Activated CD8-positive, alpha-beta memory T cell treated with anti-CD3 and anti-CD28 coated beads, Interleukin-2, amount 10 ng/mL, durations not matched to agents 7 days and 5 days (primary cell): Measurements from ENCODE around the gene KCTD7. TPM values are rescaled to one million over a fixed set of nuclear protein-coding genes. Genes with fewer than 3 reads are reported as not detected.
"Not testable (repeated sequence)": the region's sequence is repeated elsewhere in the genome, so short reads cannot be mapped to it uniquely, and the experiment has no call there.

Source experiments
- ATAC-seq: fragments of 150-1000 bp; cut with Tn5 transposase; one replicate; pipeline ENCODE4 v1.10.0; 2021; ENCODE audit warnings: moderate library complexity
- CTCF ChIA-PET: fragments of 350-600 bp; sonication (Branson Sonifier 250); formaldehyde crosslinking; loops from one replicate; lab custom pipeline; 2021; ENCODE audit warnings: antibody characterized with exemption; lab: Charles Lee
- DNase-seq: peaks from one replicate; pipeline ENCODE4 v3.0.0-alpha.2; 2020
- H3K27ac Mint-ChIP-seq: one replicate; pipeline ENCODE4 v1.8.0; 2021; ENCODE audit warnings: mild to moderate bottlenecking, mixed read lengths
- H3K27me3 Mint-ChIP-seq: one replicate; pipeline ENCODE4 v1.8.0; 2021; ENCODE audit warnings: mixed read lengths
- H3K36me3 Mint-ChIP-seq: one replicate; pipeline ENCODE4 v1.8.0; 2021; ENCODE audit warnings: mild to moderate bottlenecking, mixed read lengths
- H3K4me1 Mint-ChIP-seq: one replicate; pipeline ENCODE4 v1.8.0; 2021; ENCODE audit warnings: mixed read lengths
- H3K4me3 Mint-ChIP-seq: one replicate; pipeline ENCODE4 v1.8.0; 2021; ENCODE audit warnings: mild to moderate bottlenecking, moderate library complexity, mixed read lengths
- H3K9me3 Mint-ChIP-seq: one replicate; pipeline ENCODE4 v1.8.0; 2022; ENCODE audit warnings: low read depth, mixed read lengths
- total RNA-seq, 2 experiments: library from RNA; stranded (reverse); gene quantifications; one replicate each; pipeline ENCODE4 v1.2.3, GENCODE V29; 2021

The KCTD7 gene
- total RNA-seq, 2 experiments from 2014 or later: 27.8 to 41.9 TPM

DNA sequence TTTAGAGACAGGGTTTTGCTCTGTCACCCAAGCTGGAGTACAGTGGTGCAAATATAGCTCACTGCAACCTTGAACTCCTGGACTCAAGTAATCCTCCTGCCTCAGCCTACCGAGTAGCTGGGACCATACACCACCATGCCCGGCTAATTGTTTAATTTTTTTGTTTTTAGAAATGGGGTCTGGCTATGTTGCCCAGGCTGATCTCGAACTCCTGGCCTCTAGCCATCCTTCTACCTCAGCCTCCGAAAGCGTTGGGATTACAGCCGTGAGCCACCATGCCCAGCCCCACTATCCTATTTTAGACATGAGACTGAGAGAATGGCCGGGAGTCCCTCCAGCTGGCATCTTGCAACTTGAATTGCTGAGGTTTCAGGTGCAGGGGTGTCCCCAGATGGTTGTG lies 39.4 kb downstream of the KCTD7 start:
- no peaks in the 10 kb centered on the region for H3K36me3 Mint-ChIP-seq
- ATAC-seq (no peak), DNase-seq (no peak)
- CTCF ChIA-PET: no interaction called here
- H3K27me3 Mint-ChIP-seq: no peaks in the 10 kb centered on the region
- H3K4me1 Mint-ChIP-seq: peaks cover 7% of the 10 kb centered on the region
- H3K4me3 Mint-ChIP-seq: no peak overlapping the region
- peak overlapping the region; percentile 47 for H3K27ac Mint-ChIP-seq
- no peaks in the 10 kb centered on the region for H3K9me3 Mint-ChIP-seq

DNA sequence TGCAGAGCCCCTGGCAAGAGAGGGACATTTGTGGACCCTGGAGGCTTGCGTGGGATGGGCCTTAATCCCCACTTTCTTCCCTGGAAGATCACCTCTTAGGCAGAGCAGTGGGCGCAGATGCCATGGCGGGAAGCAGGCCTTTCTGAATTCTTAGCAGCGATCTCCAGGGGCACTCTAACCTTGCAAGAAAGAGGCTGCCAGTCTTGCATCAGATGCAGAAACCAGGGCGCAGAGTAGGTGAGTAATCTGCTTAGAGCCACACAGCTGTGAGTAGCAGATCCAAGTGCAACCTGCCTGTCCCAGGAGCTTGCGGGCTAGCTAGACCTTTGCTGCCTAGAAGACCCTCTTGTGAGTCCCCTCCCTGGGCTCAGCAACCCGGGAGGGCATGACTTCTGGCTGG lies 40.0 kb downstream of the KCTD7 start:
- peak overlapping the region; percentile 47 for H3K27ac Mint-ChIP-seq
- peaks cover 9% of the 10 kb centered on the region for H3K4me1 Mint-ChIP-seq
- CTCF ChIA-PET: no interaction called here
- DNase-seq: no peak
- no peaks in the 10 kb centered on the region for H3K36me3 Mint-ChIP-seq
- H3K4me3 Mint-ChIP-seq: no peak overlapping the region
- H3K9me3 Mint-ChIP-seq: no peaks in the 10 kb centered on the region
- ATAC-seq: no peak
- no peaks in the 10 kb centered on the region for H3K27me3 Mint-ChIP-seq

DNA sequence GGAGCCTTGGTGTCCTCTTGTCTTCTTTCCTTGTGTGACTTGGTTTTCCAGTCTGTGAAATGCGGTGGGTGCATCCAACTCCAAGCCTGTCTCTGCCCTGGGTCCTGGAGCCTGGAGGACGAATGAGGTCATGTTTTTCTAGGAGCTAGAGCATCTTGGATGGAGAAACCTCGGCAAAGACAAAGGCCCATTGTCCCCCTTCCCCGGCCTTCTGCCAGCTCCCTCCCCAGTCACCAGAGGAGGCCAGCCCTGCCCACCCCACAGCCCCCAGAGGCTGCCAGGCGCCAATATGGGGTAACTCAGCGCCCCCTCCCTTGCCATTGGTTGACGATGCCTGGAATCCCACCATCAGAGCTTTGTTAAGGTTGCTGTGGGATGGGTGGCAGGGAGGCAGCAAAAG lies 40.4 kb downstream of the KCTD7 start:
- Mint-ChIP-seq H3K27ac (no peak overlapping the region), H3K4me1 (peaks cover 13% of the 10 kb centered on the region)

DNA sequence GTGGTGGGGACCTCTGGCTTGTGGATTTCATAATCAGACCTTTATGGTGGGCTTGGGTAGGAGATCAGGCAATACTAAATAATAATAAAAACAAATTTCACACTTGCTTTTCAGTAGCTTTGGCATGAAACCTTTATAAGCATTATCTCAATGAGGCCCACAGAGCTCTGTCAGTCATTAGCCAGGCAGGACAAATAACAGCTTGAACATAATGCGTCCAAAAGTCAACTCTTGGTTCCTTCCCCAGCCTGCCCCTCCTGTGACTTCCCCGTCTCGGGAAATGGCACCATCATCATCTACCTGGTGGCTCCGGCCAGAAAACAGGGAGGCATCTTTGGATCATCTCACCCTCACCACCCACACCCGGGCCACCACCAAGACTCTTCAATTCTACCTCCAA lies 40.8 kb downstream of the KCTD7 start:
- DNase-seq (no peak), ATAC-seq (no peak)
- Mint-ChIP-seq H3K27ac (no peak overlapping the region), H3K4me3 (no peak overlapping the region), H3K27me3 (no peaks in the 10 kb centered on the region), H3K36me3 (no peaks in the 10 kb centered on the region), H3K4me1 (peaks cover 13% of the 10 kb centered on the region), H3K9me3 (no peaks in the 10 kb centered on the region)
- CTCF ChIA-PET: no interaction called here

More for the DNA sequence above, 40.4 kb downstream of the KCTD7 start:
- H3K4me3 Mint-ChIP-seq: no peak overlapping the region
- CTCF ChIA-PET: no interaction called here
- no peak for DNase-seq
- no peaks in the 10 kb centered on the region for H3K36me3 Mint-ChIP-seq
- no peaks in the 10 kb centered on the region for H3K9me3 Mint-ChIP-seq
- ATAC-seq: no peak
- H3K27me3 Mint-ChIP-seq: no peaks in the 10 kb centered on the region

DNA sequence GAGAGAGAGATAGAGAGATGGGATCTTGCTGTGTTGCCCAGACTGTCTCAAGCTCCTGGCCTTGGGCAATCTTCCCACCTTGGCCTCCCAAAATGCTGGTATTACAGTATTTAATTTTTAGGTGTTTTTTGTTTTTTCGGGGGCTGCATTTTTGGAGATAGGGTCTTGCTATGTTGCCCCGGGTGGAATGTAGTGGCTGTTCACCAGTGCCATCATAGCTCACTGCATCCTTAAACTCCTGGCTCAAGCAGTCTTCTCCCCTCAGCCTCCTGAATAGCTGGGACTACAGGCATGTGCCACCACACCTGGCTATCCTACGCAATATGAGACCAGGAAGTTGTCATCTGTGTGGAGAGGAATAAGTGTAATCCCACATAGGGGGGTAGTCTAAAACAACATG lies 42.4 kb downstream of the KCTD7 start:
- DNase-seq: no peak

DNA sequence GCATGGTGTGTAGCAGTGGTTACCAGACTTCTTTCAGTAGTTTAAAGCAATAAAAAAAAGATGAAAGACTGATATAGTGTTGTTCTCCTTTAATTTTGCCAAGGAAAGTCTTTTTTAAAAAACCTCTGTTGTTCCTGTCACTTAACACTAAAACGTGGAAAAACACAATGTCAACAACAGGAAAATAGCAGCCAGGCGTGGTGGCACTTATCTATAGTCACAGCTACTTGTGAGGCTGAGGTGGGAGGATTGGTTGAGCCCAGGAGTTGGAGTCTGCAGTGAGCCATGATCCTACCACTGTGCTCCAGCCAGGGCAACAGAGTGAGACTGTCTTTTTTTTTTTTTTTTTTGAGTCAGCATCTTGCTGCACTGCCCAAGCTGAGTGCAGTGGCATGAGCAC lies 42.8 kb downstream of the KCTD7 start:
- H3K36me3 Mint-ChIP-seq, H3K27ac Mint-ChIP-seq, H3K4me3 Mint-ChIP-seq, DNase-seq, H3K27me3 Mint-ChIP-seq, H3K9me3 Mint-ChIP-seq, ATAC-seq: not testable (repeated sequence)
- CTCF ChIA-PET: interaction anchor here (1.6 kb wide), 1 partner anchor 115 kb away, joined by 5 read pairs; no protein-coding TSS in a partner anchor
- peaks cover 13% of the 10 kb centered on the region for H3K4me1 Mint-ChIP-seq

More for the DNA sequence above, 42.4 kb downstream of the KCTD7 start:
- Mint-ChIP-seq H3K27me3 (no peaks in the 10 kb centered on the region), H3K4me1 (peaks cover 13% of the 10 kb centered on the region), H3K36me3 (no peaks in the 10 kb centered on the region), H3K9me3 (no peaks in the 10 kb centered on the region), H3K4me3 (no peak overlapping the region), H3K27ac (no peak overlapping the region)
- no peak for ATAC-seq
- CTCF ChIA-PET: interaction anchor here (1.6 kb wide), 1 partner anchor 115 kb away, joined by 5 read pairs; no protein-coding TSS in a partner anchor

DNA sequence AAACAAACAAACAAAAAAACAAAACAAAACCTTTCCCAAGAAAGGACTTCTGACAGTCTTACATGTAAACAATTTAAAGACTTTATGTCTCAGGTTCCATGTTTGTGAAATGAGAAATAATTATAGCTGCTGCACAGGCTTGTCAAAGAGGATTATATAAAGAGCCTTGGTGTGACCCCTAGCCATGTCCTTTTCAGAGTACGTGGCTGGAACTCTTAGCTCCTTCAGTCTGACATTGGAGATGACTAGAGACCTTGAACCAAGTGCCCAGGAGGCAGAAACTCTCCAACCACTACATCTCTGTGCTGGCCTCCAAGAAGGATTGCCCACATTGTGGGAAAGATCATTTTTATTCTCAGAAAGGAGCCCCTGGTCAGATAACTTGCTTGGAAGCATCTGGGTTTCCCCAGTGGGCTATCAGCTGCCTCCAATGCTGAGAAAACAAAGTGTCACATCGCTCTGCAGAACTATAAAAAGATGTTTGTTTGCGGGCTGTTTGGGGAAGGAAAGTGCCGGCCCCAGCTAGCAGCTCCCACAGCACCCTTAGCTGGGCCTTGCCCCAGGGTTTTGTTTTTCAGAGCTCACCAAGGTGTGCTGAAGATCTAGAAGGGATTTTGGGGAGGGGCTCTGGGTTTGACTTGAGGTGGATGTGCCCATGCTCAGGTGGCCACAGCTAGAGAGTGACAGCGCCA lies 43.9 kb downstream of the KCTD7 start:
- peaks cover 13% of the 10 kb centered on the region for H3K4me1 Mint-ChIP-seq
- ATAC-seq: peak; percentile 61
- not testable (repeated sequence) for DNase-seq, H3K4me3 Mint-ChIP-seq, H3K9me3 Mint-ChIP-seq, H3K27ac Mint-ChIP-seq, H3K36me3 Mint-ChIP-seq, H3K27me3 Mint-ChIP-seq
- CTCF ChIA-PET: interaction anchor here (0.6 kb wide), 1 partner anchor 600 kb away, joined by 3 read pairs; no protein-coding TSS in a partner anchor

DNA sequence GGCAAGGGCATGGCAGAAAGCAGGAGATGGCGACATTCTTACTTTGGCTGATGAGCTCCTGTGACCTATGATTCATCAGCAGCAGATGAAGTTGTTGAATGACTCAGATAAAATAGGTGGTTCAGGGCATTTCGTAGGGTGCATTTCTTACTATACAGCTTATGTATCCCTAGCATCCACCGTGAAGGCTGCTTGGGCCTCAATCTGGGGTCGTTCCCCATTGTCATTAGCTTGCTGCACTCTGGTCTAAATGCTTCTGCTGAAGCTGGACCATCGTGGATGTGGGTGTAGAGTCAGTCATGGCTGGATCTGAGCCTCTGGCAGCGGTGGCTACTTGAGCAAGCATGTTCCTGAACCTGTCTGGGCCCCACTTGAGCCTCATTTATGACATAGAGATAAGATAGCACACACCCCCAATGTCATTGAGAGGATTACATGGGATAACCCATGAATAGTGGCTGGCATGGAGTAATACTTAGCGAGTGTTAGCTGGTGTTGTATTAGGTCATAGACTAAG lies 44.5 kb downstream of the KCTD7 start:
- DNase-seq: peak; percentile 44
- H3K27me3 Mint-ChIP-seq, H3K9me3 Mint-ChIP-seq, H3K4me3 Mint-ChIP-seq, H3K36me3 Mint-ChIP-seq: not testable (repeated sequence)
- CTCF ChIA-PET: interaction anchor here (0.6 kb wide), 1 partner anchor 601 kb away, joined by 3 read pairs; no protein-coding TSS in a partner anchor
- peak; percentile 88 for ATAC-seq
- peak overlapping the region; percentile 82 for H3K27ac Mint-ChIP-seq
- peaks cover 15% of the 10 kb centered on the region for H3K4me1 Mint-ChIP-seq

DNA sequence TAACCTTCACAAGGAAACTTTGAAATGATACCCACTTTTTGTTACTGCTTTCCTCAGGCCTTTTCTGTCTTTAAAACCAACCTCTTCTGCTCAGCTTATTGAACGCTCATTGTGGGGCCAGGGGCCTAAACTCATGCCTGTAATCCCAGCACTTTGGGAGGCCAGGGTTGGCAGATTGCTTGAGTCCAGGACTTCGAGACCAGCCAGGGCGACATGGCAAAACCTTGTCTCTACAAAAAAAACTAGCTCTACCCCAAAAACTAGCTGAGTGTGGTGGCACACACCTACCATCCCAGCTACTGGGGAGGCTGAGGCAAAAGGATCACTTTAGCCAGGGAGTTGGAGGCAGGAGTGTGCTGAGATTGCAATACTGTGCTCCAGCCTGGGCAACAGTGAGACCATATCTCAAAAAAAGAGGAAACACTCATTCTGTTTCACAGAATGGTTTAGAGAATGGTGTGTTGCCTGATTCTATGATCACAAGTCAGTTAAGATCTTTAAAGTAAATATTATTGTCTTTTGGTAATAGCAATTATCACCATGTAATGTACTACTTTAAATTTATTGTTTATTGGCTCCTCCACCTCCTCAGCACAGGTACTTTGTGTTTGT lies 51.1 kb downstream of the KCTD7 start:
- no peak for ATAC-seq
- H3K27ac Mint-ChIP-seq: peak overlapping the region; percentile 38
- peaks cover 1% of the 10 kb centered on the region for H3K36me3 Mint-ChIP-seq
- peaks cover 28% of the 10 kb centered on the region for H3K4me1 Mint-ChIP-seq
- DNase-seq: no peak
- H3K4me3 Mint-ChIP-seq: no peak overlapping the region
- H3K27me3 Mint-ChIP-seq: no peaks in the 10 kb centered on the region
- CTCF ChIA-PET: interaction anchor here (0.6 kb wide), 1 partner anchor 16 kb away, joined by 3 read pairs; no protein-coding TSS in a partner anchor
- no peaks in the 10 kb centered on the region for H3K9me3 Mint-ChIP-seq

DNA sequence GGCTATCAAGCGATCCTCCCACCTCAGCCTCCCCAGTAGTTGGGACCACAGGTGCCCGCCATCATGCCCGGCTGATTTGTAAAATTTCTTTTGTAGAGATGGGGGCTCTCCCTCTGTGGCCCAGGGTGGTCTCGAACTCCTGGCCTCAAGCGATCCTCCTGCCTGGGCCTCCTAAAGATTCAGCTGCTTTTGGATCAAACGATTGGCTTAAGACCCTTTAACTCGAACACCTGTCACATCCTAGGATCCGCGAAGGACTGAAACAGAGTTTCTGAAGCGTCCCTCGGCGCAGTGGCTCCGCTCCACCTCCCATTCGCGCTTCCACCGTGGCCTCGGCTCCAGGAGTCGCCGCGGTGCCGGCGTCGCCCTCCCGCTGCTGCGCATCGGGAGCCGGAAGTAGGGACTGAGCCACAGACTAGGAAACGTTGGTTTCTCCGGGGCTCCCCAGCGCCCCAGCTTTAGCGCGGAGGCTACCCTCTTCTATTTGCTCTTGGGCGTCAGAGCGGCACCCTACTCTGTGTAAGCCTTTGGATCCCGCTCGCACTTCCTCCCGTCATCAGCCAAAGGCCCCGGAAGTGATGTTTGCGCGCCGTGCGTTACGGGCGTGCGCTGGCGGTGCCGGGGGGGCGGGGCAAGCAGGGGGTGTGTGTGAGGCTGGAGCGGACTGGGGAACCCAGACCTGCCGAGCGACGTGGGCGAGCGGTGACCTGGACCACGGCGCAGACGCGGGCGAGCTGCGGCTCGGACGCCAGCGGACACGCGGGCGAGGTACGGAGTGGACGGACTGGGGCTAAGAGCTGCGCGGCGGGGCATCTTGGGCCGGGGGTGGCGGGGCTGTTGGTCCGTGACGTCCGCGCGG lies 53.0 kb downstream of the KCTD7 start:
- H3K36me3 Mint-ChIP-seq: peaks cover 1% of the 10 kb centered on the region
- peak; percentile 98 for ATAC-seq
- H3K9me3 Mint-ChIP-seq: no peaks in the 10 kb centered on the region
- no peaks in the 10 kb centered on the region for H3K27me3 Mint-ChIP-seq
- peak overlapping the region; percentile 95 for H3K27ac Mint-ChIP-seq
- peak; percentile 97 for DNase-seq
- H3K4me1 Mint-ChIP-seq: peaks cover 32% of the 10 kb centered on the region
- CTCF ChIA-PET: interaction anchor here (0.9 to 1.3 kb wide), 2 partner anchors 26 to 51 kb away, joined by 3 read pairs; no protein-coding TSS in a partner anchor
- H3K4me3 Mint-ChIP-seq: peak overlapping the region; percentile 92

DNA sequence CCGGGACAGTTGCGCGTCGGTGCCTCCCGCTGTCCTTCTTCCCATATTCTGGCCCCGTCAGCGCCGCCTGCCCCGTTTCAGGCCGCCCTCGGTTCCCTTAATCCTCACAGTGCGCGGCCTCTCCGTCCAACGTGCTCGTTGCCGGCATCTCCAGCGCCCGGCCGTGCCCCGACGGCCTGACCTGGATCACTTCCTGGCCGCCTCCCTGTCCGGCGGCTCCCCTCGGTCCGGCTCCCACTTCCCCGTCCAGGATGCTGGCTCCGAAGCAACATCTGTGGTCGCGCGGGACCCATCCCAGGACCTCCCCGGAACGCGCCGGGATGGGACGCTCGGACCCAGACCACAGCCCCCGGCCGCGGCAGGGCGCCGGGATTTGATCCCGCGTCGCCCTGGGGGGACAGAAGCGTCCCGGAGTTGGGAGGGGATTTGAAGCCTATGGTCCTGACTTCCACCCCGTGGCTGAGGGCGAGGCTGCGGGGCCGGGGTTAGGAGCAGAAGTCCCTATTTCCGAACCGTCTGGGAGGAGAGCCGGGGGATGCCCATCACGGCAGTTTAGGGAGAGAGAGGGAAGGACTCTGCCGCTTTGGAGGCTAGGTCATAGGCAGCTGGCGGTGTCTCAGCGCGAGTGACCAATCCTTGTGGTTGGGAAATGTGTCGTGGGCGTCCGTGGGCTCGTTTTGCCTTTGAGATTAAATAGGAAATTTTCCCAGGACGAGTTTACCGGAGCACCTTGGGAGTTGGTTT lies 53.8 kb downstream of the KCTD7 start:
- Mint-ChIP-seq H3K36me3 (peaks cover 1% of the 10 kb centered on the region), H3K4me3 (peak overlapping the region; percentile 92), H3K4me1 (peaks cover 32% of the 10 kb centered on the region), H3K27ac (peak overlapping the region; percentile 95), H3K9me3 (no peaks in the 10 kb centered on the region), H3K27me3 (no peaks in the 10 kb centered on the region)
- DNase-seq (peak; percentile 47), ATAC-seq (peak; percentile 37)
- CTCF ChIA-PET: interaction anchor here (1.3 kb wide), 1 partner anchor 52 kb away, joined by 3 read pairs; no protein-coding TSS in a partner anchor

DNA sequence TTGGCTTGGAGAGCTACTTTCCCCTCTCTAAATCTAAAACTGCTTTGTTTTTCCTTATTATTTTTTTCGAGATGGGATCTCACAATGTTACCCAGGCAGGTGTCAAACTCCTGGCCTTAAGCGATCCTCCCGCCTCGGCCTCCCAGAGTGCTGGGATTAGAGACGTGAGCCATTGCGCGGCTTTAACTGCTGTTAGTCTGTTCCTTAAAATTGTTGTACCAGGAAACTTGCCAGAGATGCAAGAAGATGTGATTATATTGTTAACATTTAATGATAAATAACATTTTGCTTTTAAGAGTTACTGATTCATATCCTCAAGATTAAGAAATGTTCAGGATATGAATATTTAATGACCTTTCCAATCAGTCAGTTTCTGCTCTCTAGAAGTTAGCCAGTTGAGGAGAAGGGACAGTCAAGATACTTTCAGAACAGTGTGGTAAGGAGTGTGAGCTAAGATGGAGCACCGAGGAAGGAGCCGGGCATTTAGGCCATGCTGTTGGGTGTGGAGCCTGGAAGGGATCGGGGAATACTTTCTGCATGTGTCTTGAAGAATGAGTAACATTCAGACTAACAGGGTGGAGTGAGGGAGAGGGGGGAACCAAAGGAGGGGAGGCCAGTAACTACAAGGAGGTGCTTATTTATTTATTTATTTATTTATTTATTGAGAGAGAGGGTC lies 54.6 kb downstream of the KCTD7 start:
- not testable (repeated sequence) for H3K9me3 Mint-ChIP-seq, ATAC-seq, H3K27ac Mint-ChIP-seq, H3K36me3 Mint-ChIP-seq, H3K27me3 Mint-ChIP-seq, DNase-seq
- Mint-ChIP-seq H3K4me1 (peaks cover 29% of the 10 kb centered on the region), H3K4me3 (peak overlapping the region; percentile 92)
- CTCF ChIA-PET: interaction anchor here (1.2 kb wide), 1 partner anchor 125 kb away, joined by 3 read pairs; no protein-coding TSS in a partner anchor
